NCI-H146 treated with DMSO at 0.1 percent for 48 hours (cell line): Measurements from ENCODE around the gene SF3A1.

Experiments
- DNase-seq: peaks from one replicate; lab custom pipeline; 2025; ENCODE audit not compliant: unreplicated experiment; lab: John Stamatoyannopoulos, UW

Gene SF3A1

GRCh38 chr22:30386608-30386959 is 29.9 kb upstream of the SF3A1 start:
- no peak for DNase-seq

GRCh38 chr22:30385942-30386341 is 29.2 kb upstream of the SF3A1 start:
- DNase-seq = no peak

GRCh38 chr22:30383061-30383460 is 26.4 kb upstream of the SF3A1 start:
- DNase-seq = no peak

GRCh38 chr22:30382340-30382739 is 25.6 kb upstream of the SF3A1 start:
- no peak for DNase-seq

GRCh38 chr22:30381264-30381663 is 24.6 kb upstream of the SF3A1 start:
- no peak for DNase-seq

GRCh38 chr22:30380011-30380410 is 23.3 kb upstream of the SF3A1 start:
- no peak for DNase-seq

GRCh38 chr22:30375312-30375849 is 18.7 kb upstream of the SF3A1 start:
- no peak for DNase-seq

- DNase-seq = no peak
Measured at GRCh38 chr22:30373331-30374325, 16.9 kb upstream of the SF3A1 start.

GRCh38 chr22:30372915-30373314 is 16.2 kb upstream of the SF3A1 start:
- DNase-seq = no peak

- DNase-seq = no peak
Measured at GRCh38 chr22:30371981-30372380, 15.3 kb upstream of the SF3A1 start.

- no peak for DNase-seq
Measured at GRCh38 chr22:30371321-30371720, 14.6 kb upstream of the SF3A1 start.

GRCh38 chr22:30370641-30371230 is 14.0 kb upstream of the SF3A1 start:
- no peak for DNase-seq

GRCh38 chr22:30368420-30368819 is 11.7 kb upstream of the SF3A1 start:
- no peak for DNase-seq

- no peak for DNase-seq
Measured at GRCh38 chr22:30365891-30366290, 9.2 kb upstream of the SF3A1 start.

- no peak for DNase-seq
Measured at GRCh38 chr22:30362651-30363281, 6.1 kb upstream of the SF3A1 start.

GRCh38 chr22:30361916-30362650 is 5.4 kb upstream of the SF3A1 start:
- no peak for DNase-seq

- DNase-seq = no peak
Measured at GRCh38 chr22:30358541-30358940, 1.8 kb upstream of the SF3A1 start.

GRCh38 chr22:30357650-30358215 is 1.0 kb upstream of the SF3A1 start:
- no peak for DNase-seq

GRCh38 chr22:30357236-30357570 is 509 bp upstream of the SF3A1 start:
- DNase-seq = no peak

- DNase-seq = no peak
Measured at GRCh38 chr22:30354644-30355043, 2.0 kb downstream of the SF3A1 start.

GRCh38 chr22:30351226-30351625 is 5.5 kb downstream of the SF3A1 start:
- DNase-seq = no peak
